ENCODE data around the gene CFDP1.

GRCh38 chr16:75309156-75309555 is 124.1 kb downstream of the CFDP1 start:
- TF ChIP-seq CTCF (IDR thresholded peaks at IDR 0.05; ENCODE audit: low read depth, low read length, poor library complexity, severe bottlenecking), result no peak
- TF ChIP-seq EZH2phosphoT487 (IDR thresholded peaks at IDR 0.05; ENCODE audit: borderline replicate concordance, low read length), result no peak

Measured in DOHH2 (cell line).